HepG2 (cell line): ENCODE results near the gene GFAP. TPM values are rescaled to one million over a fixed set of nuclear protein-coding genes. Genes with fewer than 3 reads are reported as not detected.

ENCODE experiments used
- DNMT3B ChIP-seq: conservative IDR thresholded peaks from 2 replicates; pipeline ENCODE4 v1.6.1; 2016; ENCODE audit warnings: missing biosample characterization, control low read depth
- ERF ChIP-seq: IDR thresholded peaks from 2 replicates; pipeline ENCODE4 v1.6.1; 2018; ENCODE audit warnings: missing biosample characterization, missing genetic modification reagents
- ETV5 ChIP-seq: IDR thresholded peaks from 2 replicates; pipeline ENCODE4 v1.6.1; 2018; ENCODE audit warnings: missing biosample characterization, missing genetic modification reagents, inconsistent platforms, borderline replicate concordance
- FOSL2 ChIP-seq: sonication (generic); formaldehyde crosslinking; IDR thresholded peaks from 2 replicates; pipeline ENCODE4 v1.4.0; 2020; ENCODE audit warnings: missing genetic modification reagents
- HBP1 ChIP-seq: IDR thresholded peaks from 2 replicates; pipeline ENCODE4 v1.6.1; 2016; ENCODE audit warnings: low read depth, control low read depth
- HOXA7 ChIP-seq: sonication (generic); formaldehyde crosslinking; IDR thresholded peaks from 2 replicates; pipeline ENCODE4 v1.8.1; 2022; ENCODE audit warnings: mild to moderate bottlenecking, missing genetic modification reagents, moderate library complexity
- MATR3 ChIP-seq: sonication (generic); formaldehyde crosslinking; IDR thresholded peaks from 2 replicates; pipeline ENCODE4 v1.4.0; 2020; ENCODE audit warnings: missing genetic modification reagents
- MEIS1 ChIP-seq: sonication (generic); formaldehyde crosslinking; IDR thresholded peaks from 2 replicates; pipeline ENCODE4 v1.9.0; 2021; ENCODE audit warnings: mild to moderate bottlenecking, missing genetic modification reagents, moderate library complexity, borderline replicate concordance
- NKX3-1 ChIP-seq: sonication (generic); formaldehyde crosslinking; IDR thresholded peaks from 2 replicates; pipeline ENCODE4 v1.5.0; 2020; ENCODE audit warnings: missing genetic modification reagents
- SP1 ChIP-seq, 2 experiments: fragments of 450-650 bp in 1 of 2; sonication (generic) in 1 of 2; formaldehyde crosslinking in 1 of 2; IDR thresholded peaks; 2 replicates each; pipeline versions ENCODE4 v1.4.0 to v1.6.1; 2016 to 2020; ENCODE audit warnings: missing genetic modification reagents in 1 of 2
- THRA ChIP-seq: sonication (generic); formaldehyde crosslinking; IDR thresholded peaks from 2 replicates; pipeline ENCODE4 v1.4.0; 2020; ENCODE audit warnings: missing genetic modification reagents, borderline replicate concordance
- ZNF20 ChIP-seq: sonication (generic); formaldehyde crosslinking; IDR thresholded peaks from 2 replicates; pipeline ENCODE4 v1.4.0; 2020; ENCODE audit warnings: mild to moderate bottlenecking, moderate library complexity, missing genetic modification reagents
- ZNF331 ChIP-seq: sonication (generic); formaldehyde crosslinking; IDR thresholded peaks from 2 replicates; pipeline ENCODE4 v1.4.0; 2020; ENCODE audit warnings: missing genetic modification reagents
- polyA plus RNA-seq, 8 experiments: library from polyadenylated mRNA; depleted of rRNA in 3 of 8; stranded (reverse) in 7 of 8; unstranded in 1 of 8; fragments of >200 nt; fragmentation: Illumina TruSeq in 4 of 8; extraction: Trizol in 4 of 8; gene quantifications; 2 replicates each; pipeline versions ENCODE4 v1.2.1 to v1.2.3, GENCODE V29; 2011 to 2016; ENCODE audit warnings: low read depth in 4 of 8, missing spikeins in 1 of 8, mixed read lengths in 1 of 8; ENCODE audit not compliant: insufficient read depth in 1 of 8
- total RNA-seq, 5 experiments: library from RNA; depleted of rRNA; stranded (reverse); fragments of >200 nt; fragmentation: Illumina TruSeq; extraction: Trizol; gene quantifications; 2 replicates each; pipeline ENCODE4 v1.2.3, GENCODE V29; 2016; ENCODE audit warnings: low read depth in 1 of 5
- TF ChIP-seq, protein P1 (sequence below), 2 experiments: fragments of 450-650 bp in 1 of 2; sonication (generic) in 1 of 2; formaldehyde crosslinking in 1 of 2; IDR thresholded peaks; 2 replicates each; pipeline versions ENCODE4 v1.6.1 to v1.8.0; 2016 to 2022; ENCODE audit warnings: antibody characterized with exemption in 1 of 2, mild to moderate bottlenecking in 1 of 2, missing genetic modification reagents in 1 of 2
- TF ChIP-seq, protein P2 (sequence below): IDR thresholded peaks from 2 replicates; pipeline ENCODE4 v1.6.1; 2016; ENCODE audit warnings: missing compliant biosample characterization, missing genetic modification reagents, borderline replicate concordance

GFAP gene
- total and polyA plus RNA-seq, 2 of the 13 experiments (the other 11 are each of a cell fraction or from before 2014, with no cell fraction given): 0.11 to 0.29 TPM

GRCh38 chr17:44919885-44920564 is 4.7 kb upstream of the GFAP start (continued):
- TF ChIP-seq, protein P1, sequence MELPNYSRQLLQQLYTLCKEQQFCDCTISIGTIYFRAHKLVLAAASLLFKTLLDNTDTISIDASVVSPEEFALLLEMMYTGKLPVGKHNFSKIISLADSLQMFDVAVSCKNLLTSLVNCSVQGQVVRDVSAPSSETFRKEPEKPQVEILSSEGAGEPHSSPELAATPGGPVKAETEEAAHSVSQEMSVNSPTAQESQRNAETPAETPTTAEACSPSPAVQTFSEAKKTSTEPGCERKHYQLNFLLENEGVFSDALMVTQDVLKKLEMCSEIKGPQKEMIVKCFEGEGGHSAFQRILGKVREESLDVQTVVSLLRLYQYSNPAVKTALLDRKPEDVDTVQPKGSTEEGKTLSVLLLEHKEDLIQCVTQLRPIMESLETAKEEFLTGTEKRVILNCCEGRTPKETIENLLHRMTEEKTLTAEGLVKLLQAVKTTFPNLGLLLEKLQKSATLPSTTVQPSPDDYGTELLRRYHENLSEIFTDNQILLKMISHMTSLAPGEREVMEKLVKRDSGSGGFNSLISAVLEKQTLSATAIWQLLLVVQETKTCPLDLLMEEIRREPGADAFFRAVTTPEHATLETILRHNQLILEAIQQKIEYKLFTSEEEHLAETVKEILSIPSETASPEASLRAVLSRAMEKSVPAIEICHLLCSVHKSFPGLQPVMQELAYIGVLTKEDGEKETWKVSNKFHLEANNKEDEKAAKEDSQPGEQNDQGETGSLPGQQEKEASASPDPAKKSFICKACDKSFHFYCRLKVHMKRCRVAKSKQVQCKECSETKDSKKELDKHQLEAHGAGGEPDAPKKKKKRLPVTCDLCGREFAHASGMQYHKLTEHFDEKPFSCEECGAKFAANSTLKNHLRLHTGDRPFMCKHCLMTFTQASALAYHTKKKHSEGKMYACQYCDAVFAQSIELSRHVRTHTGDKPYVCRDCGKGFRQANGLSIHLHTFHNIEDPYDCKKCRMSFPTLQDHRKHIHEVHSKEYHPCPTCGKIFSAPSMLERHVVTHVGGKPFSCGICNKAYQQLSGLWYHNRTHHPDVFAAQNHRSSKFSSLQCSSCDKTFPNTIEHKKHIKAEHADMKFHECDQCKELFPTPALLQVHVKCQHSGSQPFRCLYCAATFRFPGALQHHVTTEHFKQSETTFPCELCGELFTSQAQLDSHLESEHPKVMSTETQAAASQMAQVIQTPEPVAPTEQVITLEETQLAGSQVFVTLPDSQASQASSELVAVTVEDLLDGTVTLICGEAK (IDR thresholded peaks at IDR 0.05): no peak
- TF ChIP-seq, protein P1 (CRISPR knock-in tag; IDR thresholded peaks at IDR 0.05): no peak
- no peak for TF ChIP-seq HBP1
- TF ChIP-seq THRA (CRISPR knock-in tag): 0 out of 2 replicates have a peak, but pooled peaks have one; percentile 16
- TF ChIP-seq ERF (CRISPR knock-in tag): peak; percentile 45; the same call in 1 of the 2 replicates
- TF ChIP-seq ZNF20 (CRISPR knock-in tag): no peak
- no peak for TF ChIP-seq SP1 (IDR thresholded peaks at IDR 0.05)
- 0 out of 2 replicates have a peak, but pooled peaks have one; percentile 20 for TF ChIP-seq SP1 (CRISPR knock-in tag; IDR thresholded peaks at IDR 0.05)
- no peak for TF ChIP-seq NKX3-1
- peak; percentile 40 for TF ChIP-seq FOSL2
- no peak for TF ChIP-seq MEIS1 (CRISPR knock-in tag)
- TF ChIP-seq HOXA7 (CRISPR knock-in tag): no peak
- peak; percentile 33; the same call in 1 of the 2 replicates for TF ChIP-seq ZNF331
- no peak for TF ChIP-seq MATR3 (CRISPR knock-in tag)
- peak; percentile 30; the same call in 1 of the 2 replicates for TF ChIP-seq ETV5 (CRISPR knock-in tag)
- no peak for TF ChIP-seq DNMT3B (CRISPR knock-in tag)
- TF ChIP-seq, protein P2, sequence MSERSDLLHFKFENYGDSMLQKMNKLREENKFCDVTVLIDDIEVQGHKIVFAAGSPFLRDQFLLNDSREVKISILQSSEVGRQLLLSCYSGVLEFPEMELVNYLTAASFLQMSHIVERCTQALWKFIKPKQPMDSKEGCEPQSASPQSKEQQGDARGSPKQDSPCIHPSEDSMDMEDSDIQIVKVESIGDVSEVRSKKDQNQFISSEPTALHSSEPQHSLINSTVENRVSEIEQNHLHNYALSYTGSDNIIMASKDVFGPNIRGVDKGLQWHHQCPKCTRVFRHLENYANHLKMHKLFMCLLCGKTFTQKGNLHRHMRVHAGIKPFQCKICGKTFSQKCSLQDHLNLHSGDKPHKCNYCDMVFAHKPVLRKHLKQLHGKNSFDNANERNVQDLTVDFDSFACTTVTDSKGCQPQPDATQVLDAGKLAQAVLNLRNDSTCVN (CRISPR knock-in tag): no peak
